Measurements from ENCODE around the gene IMMT.
"Not testable (repeated sequence)": the region's sequence is repeated elsewhere in the genome, so short reads cannot be mapped to it uniquely, and the experiment has no call there.

The IMMT gene

DNA sequence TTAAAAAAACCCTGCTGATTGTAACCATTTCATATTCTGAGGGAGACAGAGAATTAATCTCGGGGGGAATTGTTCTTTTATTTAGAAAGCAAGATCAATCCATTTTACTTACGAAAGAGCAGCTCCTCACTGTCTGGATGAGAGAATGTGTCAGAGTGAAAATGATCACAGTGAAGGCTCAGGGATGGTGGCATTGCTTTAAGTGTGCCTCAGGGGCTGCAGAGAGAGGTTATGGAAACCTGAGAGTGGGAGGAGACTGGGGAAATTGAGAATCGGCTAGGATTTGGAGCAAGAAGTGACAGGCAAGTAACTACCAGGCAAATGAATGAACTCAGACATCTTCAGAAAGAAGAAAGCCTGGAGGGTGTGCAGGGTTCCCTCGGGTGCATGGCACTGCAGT is 38.2 kb upstream of the IMMT start:
- no peak for DNase-seq (ENCODE audit: low read depth)
- no peak overlapping the region for H3K4me3 ChIP-seq (ENCODE audit: low read depth, low read length)
- no peak for TF ChIP-seq MYC (IDR thresholded peaks at IDR 0.05; ENCODE audit: low read depth, low read length)
- TF ChIP-seq, protein P1, sequence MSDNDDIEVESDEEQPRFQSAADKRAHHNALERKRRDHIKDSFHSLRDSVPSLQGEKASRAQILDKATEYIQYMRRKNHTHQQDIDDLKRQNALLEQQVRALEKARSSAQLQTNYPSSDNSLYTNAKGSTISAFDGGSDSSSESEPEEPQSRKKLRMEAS (IDR thresholded peaks at IDR 0.05; ENCODE audit: low read depth, low read length): no peak
- TF ChIP-seq, protein P2, sequence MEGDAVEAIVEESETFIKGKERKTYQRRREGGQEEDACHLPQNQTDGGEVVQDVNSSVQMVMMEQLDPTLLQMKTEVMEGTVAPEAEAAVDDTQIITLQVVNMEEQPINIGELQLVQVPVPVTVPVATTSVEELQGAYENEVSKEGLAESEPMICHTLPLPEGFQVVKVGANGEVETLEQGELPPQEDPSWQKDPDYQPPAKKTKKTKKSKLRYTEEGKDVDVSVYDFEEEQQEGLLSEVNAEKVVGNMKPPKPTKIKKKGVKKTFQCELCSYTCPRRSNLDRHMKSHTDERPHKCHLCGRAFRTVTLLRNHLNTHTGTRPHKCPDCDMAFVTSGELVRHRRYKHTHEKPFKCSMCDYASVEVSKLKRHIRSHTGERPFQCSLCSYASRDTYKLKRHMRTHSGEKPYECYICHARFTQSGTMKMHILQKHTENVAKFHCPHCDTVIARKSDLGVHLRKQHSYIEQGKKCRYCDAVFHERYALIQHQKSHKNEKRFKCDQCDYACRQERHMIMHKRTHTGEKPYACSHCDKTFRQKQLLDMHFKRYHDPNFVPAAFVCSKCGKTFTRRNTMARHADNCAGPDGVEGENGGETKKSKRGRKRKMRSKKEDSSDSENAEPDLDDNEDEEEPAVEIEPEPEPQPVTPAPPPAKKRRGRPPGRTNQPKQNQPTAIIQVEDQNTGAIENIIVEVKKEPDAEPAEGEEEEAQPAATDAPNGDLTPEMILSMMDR (IDR thresholded peaks at IDR 0.05; ENCODE audit: low read depth, low read length): no peak

DNA sequence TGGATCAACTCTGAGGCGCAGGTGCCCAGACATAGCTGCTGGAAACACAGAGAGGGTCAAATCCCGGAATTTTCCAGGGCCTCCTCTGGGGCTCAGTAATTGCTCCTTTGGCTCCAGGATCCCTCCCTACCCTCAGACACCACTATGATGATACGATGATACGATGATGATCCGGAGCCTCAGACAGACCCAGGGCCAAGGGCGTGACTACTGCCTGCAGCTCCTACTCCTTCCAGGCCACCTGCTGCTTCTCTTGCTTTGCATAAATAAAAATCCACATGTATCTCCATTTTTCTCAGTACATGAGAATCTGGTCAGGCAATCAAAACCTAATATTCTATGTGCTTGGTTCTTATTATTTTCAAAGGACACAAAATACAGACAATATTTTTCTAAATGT is 37.6 kb upstream of the IMMT start:
- no peak for DNase-seq (ENCODE audit: low read depth)
- H3K4me3 ChIP-seq (ENCODE audit: low read depth, low read length): no peak overlapping the region
- TF ChIP-seq, protein P1 (IDR thresholded peaks at IDR 0.05; ENCODE audit: low read depth, low read length): no peak
- TF ChIP-seq, protein P2 (IDR thresholded peaks at IDR 0.05; ENCODE audit: low read depth, low read length): no peak
- no peak for TF ChIP-seq POLR2A (IDR thresholded peaks at IDR 0.05; ENCODE audit: extremely low read depth, insufficient read length)
- TF ChIP-seq MYC (IDR thresholded peaks at IDR 0.05; ENCODE audit: low read depth, low read length): no peak

DNA sequence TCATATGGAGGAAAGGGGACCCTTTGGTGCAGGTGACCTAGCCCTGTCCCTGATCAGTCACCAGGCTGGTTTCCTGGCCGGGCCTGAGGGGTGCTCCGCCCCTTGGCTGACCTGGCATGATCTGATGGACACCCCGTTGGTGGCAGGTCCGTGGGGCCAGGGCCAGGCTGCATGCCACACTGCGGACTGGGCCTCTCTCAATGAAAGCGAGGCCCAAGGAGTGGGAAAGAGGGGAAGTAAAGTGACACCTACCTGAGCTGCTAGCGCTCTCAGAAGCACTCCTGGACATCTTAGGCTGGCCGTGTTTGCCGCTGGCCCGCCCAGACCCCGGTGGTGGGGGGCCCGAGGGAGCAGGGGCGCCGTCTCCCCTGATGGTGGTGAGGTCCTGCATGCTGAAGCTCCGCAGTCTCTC is 37.1 kb upstream of the IMMT start:
- DNase-seq (ENCODE audit: low read depth): no peak
- TF ChIP-seq MYC (IDR thresholded peaks at IDR 0.05; ENCODE audit: low read depth, low read length) (no peak), POLR2A (IDR thresholded peaks at IDR 0.05; ENCODE audit: extremely low read depth, insufficient read length) (no peak)
- TF ChIP-seq, protein P1 (IDR thresholded peaks at IDR 0.05; ENCODE audit: low read depth, low read length): no peak
- H3K4me3 ChIP-seq (ENCODE audit: low read depth, low read length): no peak overlapping the region

DNA sequence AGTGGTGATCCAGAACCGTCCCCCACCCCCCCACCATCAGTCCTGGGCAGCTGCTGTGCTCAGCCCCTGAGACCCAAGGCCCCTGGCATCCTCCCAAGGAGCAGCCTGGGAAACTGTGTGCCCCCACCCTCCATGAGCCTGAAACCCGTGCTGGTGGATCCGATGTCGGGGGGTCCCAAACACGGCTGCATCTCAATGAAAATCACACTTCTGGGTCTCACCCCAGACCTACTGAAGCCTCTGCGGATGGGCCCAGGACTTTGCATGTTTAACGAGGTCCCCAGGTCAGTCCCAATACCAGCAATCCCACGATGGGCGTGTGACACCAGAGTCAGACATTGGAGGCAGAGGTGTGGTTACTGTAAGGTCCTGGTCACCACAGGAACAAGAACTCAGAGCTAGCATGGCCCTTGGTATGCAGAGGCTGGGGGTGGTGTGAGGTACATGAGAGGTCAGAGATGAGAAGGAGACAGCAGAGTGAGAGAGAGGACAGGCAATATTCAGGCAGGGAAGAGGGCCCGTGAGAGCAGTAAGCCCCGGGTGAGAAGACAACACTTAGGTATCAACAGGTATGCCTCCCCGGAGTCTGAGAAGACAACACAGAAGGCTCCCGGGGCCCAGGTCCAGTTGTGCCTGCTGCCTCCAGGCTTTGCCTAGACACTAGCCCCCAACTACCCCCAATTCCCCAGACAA is 36.6 kb upstream of the IMMT start:
- H3K4me3 ChIP-seq (ENCODE audit: low read depth, low read length): no peak overlapping the region
- TF ChIP-seq, protein P1 (IDR thresholded peaks at IDR 0.05; ENCODE audit: low read depth, low read length): no peak
- TF ChIP-seq, protein P2 (IDR thresholded peaks at IDR 0.05; ENCODE audit: low read depth, low read length): no peak
- no peak for TF ChIP-seq MYC (IDR thresholded peaks at IDR 0.05; ENCODE audit: low read depth, low read length)
- TF ChIP-seq POLR2A (IDR thresholded peaks at IDR 0.05; ENCODE audit: extremely low read depth, insufficient read length): no peak
- no peak for DNase-seq (ENCODE audit: low read depth)

DNA sequence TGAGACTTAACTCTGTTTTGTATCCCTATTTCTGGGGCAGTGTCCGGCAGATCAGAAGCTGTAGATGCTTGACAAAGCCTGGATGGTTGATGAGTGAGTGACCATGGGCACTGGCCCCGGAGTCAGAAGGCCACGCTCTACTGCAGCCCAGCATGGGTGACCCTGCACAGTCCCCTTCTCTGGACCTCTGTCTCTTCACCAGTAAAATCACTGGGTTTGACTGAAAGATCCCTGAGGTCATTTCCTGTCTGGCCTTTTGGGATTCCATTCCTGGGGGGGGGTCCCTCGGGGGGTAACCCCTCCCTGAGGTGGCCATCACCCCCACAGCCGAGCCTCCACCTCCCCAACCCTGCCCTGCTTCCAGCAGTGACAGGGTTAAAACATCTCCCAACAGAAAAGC is 35.7 kb upstream of the IMMT start:
- H3K4me3 ChIP-seq (ENCODE audit: low read depth, low read length): no peak overlapping the region
- TF ChIP-seq, protein P2 (IDR thresholded peaks at IDR 0.05; ENCODE audit: low read depth, low read length): no peak
- TF ChIP-seq MYC (IDR thresholded peaks at IDR 0.05; ENCODE audit: low read depth, low read length): no peak
- TF ChIP-seq POLR2A (IDR thresholded peaks at IDR 0.05; ENCODE audit: extremely low read depth, insufficient read length): no peak
- TF ChIP-seq, protein P1 (IDR thresholded peaks at IDR 0.05; ENCODE audit: low read depth, low read length): no peak
- DNase-seq (ENCODE audit: low read depth): no peak

DNA sequence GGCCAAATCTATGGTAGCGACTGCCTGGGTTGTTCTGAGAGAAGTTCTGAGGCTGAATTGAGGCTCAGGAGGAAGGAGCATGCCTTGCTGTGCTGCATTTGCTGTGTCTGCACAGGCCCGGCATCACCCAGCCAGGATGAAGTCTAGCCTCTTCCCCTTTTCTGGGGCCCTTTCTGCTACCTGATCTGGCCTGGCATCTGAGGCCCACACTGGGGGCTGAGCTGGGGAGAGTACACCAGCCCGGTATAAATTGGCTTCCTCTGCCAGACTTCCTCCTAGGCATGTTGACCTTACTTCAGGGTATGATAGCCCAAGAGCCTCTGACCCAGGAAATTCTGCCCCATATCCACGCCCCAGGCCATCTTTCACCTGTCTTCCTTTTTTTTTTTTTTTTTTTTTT is 34.0 kb upstream of the IMMT start:
- DNase-seq (ENCODE audit: low read depth): peak; percentile 64
- TF ChIP-seq, protein P2 (IDR thresholded peaks at IDR 0.05; ENCODE audit: low read depth, low read length): no peak
- TF ChIP-seq, protein P1 (IDR thresholded peaks at IDR 0.05; ENCODE audit: low read depth, low read length): 0 out of 2 replicates have a peak, but pooled peaks have one; percentile 8
- TF ChIP-seq MYC (IDR thresholded peaks at IDR 0.05; ENCODE audit: low read depth, low read length): no peak
- TF ChIP-seq POLR2A (IDR thresholded peaks at IDR 0.05; ENCODE audit: extremely low read depth, insufficient read length): no peak
- no peak overlapping the region for H3K4me3 ChIP-seq (ENCODE audit: low read depth, low read length)

DNA sequence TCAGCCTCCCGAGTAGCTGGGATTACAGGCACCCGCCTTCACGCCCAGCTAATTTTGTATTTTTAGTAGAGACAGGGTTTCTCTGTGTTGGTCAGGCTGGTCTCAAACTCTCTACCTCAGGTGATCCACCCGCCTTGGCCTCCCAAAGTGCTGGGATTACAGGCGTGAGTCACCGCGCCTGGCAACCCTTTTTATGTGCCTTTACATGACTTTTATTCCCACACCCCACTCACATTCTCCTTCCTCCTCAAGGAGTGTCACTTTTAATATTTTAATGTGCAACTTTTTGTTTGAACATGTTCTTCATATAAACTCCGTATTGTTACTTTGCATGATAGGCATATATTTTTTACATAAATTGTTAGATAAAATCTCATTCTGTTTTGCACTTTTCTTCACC is 33.3 kb upstream of the IMMT start:
- not testable (repeated sequence) for H3K4me3 ChIP-seq (ENCODE audit: low read depth, low read length); DNase-seq (ENCODE audit: low read depth)

Measured in NB4 (cell line).